OCI-LY7 (cell line): Measurements from ENCODE around the gene MAMDC2.
"Not testable (repeated sequence)": the region's sequence is repeated elsewhere in the genome, so short reads cannot be mapped to it uniquely, and the experiment has no call there.

Experiments
- EZH2phosphoT487 ChIP-seq: fragments of 200-600 bp; sonication (generic); IDR thresholded peaks from 2 replicates; pipeline ENCODE4 v1.6.1; 2018; ENCODE audit warnings: low read depth, borderline replicate concordance, mild to moderate bottlenecking, mixed run types, antibody characterized with exemption, low read length, moderate library complexity, mixed read lengths
- TF ChIP-seq, protein P1 (sequence below): fragments of 200-600 bp; sonication (generic); conservative IDR thresholded peaks from 2 replicates; pipeline ENCODE4 v1.5.1; 2014; ENCODE audit warnings: mild to moderate bottlenecking, antibody characterized with exemption, low read length, moderate library complexity, mixed read lengths

DNA sequence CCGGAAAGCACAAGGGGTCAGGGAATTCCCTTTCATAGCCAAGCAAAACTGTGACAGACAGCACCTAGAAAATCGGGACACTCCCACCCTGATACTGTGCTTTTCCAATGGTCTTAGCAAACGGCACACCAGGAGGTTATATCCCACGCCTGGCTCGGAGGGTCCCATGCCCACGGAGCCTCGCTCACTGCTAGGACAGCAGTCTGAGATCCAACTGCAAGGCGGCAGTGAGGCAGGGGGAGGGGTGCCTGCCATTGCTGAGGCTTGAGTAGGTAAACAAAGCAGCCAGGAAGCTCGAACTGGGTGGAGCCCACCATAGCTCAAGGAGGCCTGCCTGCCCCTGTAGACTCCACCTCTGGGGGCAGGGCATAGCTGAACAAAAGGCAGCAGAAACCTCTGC lies 190.6 kb downstream of the MAMDC2 start:
- TF ChIP-seq, protein P1, sequence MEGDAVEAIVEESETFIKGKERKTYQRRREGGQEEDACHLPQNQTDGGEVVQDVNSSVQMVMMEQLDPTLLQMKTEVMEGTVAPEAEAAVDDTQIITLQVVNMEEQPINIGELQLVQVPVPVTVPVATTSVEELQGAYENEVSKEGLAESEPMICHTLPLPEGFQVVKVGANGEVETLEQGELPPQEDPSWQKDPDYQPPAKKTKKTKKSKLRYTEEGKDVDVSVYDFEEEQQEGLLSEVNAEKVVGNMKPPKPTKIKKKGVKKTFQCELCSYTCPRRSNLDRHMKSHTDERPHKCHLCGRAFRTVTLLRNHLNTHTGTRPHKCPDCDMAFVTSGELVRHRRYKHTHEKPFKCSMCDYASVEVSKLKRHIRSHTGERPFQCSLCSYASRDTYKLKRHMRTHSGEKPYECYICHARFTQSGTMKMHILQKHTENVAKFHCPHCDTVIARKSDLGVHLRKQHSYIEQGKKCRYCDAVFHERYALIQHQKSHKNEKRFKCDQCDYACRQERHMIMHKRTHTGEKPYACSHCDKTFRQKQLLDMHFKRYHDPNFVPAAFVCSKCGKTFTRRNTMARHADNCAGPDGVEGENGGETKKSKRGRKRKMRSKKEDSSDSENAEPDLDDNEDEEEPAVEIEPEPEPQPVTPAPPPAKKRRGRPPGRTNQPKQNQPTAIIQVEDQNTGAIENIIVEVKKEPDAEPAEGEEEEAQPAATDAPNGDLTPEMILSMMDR = not testable (repeated sequence)
- TF ChIP-seq EZH2phosphoT487 = not testable (repeated sequence)
